HL-60 (cell line): Measurements from ENCODE around the gene MMUT.

Experiments used
- DNase-seq, 2 experiments: peaks; one replicate each; pipeline ENCODE4 v3.0.0-alpha.2; 2010 to 2020; ENCODE audit warnings: low read depth in 1 of 2, low spot score in 1 of 2
- H3K27ac ChIP-seq: fragments of 250-450 bp; sonication (Bioruptor Pico); replicated peaks from 2 replicates; pipeline ENCODE4 v1.5.1; 2020; ENCODE audit warnings: mild to moderate bottlenecking, moderate library complexity
- H3K27me3 ChIP-seq: fragments of 250-450 bp; sonication (Bioruptor Pico); 2 replicates; pipeline ENCODE4 v1.5.1; 2021; ENCODE audit warnings: mild to moderate bottlenecking, moderate library complexity; ENCODE audit not compliant: insufficient read depth, poor library complexity, severe bottlenecking
- H3K4me3 ChIP-seq: replicated peaks from 2 replicates; pipeline ENCODE4 v1.5.1; 2011; ENCODE audit warnings: mild to moderate bottlenecking, control low read depth, low read length; ENCODE audit not compliant: insufficient read depth
- CTCF ChIP-seq: IDR thresholded peaks from one replicate; pipeline ENCODE4 v1.5.1; 2011; ENCODE audit warnings: low read length, control low read depth, inconsistent platforms; ENCODE audit not compliant: insufficient read depth
- GABPA ChIP-seq: IDR thresholded peaks from 2 replicates; pipeline ENCODE4 v1.6.1; 2012; ENCODE audit warnings: low read depth
- POLR2AphosphoS5 ChIP-seq: IDR thresholded peaks from 2 replicates; pipeline ENCODE4 v1.6.1; 2012; ENCODE audit warnings: low read depth
- REST ChIP-seq: IDR thresholded peaks from 2 replicates; pipeline ENCODE4 v1.6.1; 2012; ENCODE audit warnings: low read depth; ENCODE audit not compliant: insufficient replicate concordance
- SPI1 ChIP-seq: IDR thresholded peaks from 2 replicates; pipeline ENCODE4 v1.6.1; 2012; ENCODE audit warnings: low read depth, mild to moderate bottlenecking, borderline replicate concordance

Gene MMUT

GRCh38 chr6:49454787-49455709 lies 8.0 kb downstream of the MMUT start:
- no peak for DNase-seq
- Histone ChIP-seq H3K27ac (no peak overlapping the region), H3K4me3 (no peak overlapping the region), H3K27me3 (no peaks in the 10 kb centered on the region)
- no peak for TF ChIP-seq GABPA
- TF ChIP-seq POLR2AphosphoS5 = no peak
- TF ChIP-seq REST = no peak
- no peak for TF ChIP-seq SPI1
- TF ChIP-seq CTCF = no peak

GRCh38 chr6:49453221-49453620 lies 9.8 kb downstream of the MMUT start:
- Histone ChIP-seq H3K4me3 (no peak overlapping the region), H3K27me3 (no peaks in the 10 kb centered on the region), H3K27ac (no peak overlapping the region)
- no peak for DNase-seq
- TF ChIP-seq POLR2AphosphoS5 = no peak
- no peak for TF ChIP-seq GABPA
- no peak for TF ChIP-seq REST
- no peak for TF ChIP-seq CTCF
- no peak for TF ChIP-seq SPI1

- no peak overlapping the region for H3K4me3 ChIP-seq
- TF ChIP-seq REST (no peak), CTCF (no peak), SPI1 (no peak)
- no peaks in the 10 kb centered on the region for H3K27me3 ChIP-seq
- no peak overlapping the region for H3K27ac ChIP-seq
- DNase-seq = no peak
These were observed 32.2 kb downstream of the MMUT start for GRCh38 chr6:49430866-49431265.
